ENCODE data around the gene ITGB8.

Gene ITGB8

DNA sequence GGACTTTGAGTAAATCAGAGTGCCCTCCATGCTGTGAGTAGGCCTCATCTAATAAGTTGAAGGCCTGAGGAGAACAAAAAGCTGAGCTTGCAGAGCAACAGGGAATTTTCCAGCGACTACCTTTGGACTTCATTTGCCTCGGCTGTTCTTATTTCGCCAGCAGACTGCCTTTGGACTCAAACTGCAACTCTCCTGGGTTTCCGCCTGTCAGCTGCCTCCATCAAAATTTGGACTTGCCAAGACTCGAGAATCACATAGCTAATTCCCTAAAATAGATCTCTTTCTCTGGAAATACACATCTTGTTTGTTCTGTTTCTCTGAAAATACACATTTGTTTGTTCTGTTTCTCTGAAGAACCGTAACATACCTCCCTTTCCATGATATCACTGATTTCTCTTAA lies 93.8 kb downstream of the ITGB8 start:
- DNase-seq (ENCODE audit: low read depth) = no peak

DNA sequence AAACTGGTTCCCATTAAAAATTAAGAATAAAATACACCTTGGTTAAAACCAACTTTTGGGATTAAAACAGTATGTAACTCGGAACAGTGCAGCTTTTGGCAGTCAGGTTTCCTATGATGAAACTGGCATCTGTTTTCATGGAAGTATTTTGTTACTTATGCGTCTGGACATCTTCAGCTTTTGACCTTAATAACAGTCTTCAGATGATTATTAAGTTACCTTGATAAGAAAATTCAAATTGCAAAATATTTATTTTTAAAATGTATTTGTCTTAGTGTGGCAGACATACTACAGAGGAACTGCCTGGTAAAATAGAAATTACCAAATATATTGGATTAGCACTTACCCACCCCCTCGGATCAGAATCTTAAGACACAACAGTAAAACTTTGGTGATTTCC lies 100.0 kb downstream of the ITGB8 start:
- no peak for DNase-seq (ENCODE audit: low read depth)

DNA sequence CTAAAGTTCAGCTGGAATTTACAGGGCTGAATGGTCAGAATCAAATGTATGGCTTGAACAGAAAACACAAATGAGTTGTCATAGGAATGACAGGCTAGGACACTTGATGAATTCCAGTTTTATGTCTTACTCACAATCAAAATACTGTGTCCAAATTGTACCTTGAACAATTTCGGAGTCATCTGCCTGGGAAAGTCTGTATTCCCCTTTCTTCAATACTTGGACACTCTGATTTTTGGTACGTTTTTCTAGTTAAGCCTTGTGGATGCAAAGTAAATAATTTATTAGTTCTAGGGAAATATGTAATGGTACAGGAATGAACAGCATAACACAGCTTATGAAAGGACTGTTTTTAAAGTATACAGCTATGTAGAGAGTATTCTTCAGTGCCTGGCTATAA lies 100.4 kb downstream of the ITGB8 start:
- no peak for DNase-seq (ENCODE audit: low read depth)

DNA sequence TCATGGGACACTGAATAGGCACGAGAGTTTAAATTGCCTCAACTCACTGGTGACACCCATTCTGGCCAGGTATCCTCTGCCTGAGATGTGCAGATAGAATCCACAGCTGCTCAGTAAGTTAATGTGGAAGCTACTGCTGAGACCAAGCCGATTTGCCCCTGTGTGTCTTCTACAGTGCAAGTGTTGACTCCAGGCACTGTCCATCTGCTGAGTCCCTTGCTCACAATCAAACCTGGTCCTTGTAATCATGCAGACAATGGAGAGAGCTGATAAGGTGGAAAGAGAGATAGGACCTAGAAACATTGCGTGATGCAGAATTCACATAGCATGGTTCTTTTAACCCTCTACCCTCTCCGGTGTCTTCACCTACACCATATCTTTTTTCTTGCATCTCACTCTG lies 101.4 kb downstream of the ITGB8 start:
- DNase-seq (ENCODE audit: low read depth) = no peak

DNA sequence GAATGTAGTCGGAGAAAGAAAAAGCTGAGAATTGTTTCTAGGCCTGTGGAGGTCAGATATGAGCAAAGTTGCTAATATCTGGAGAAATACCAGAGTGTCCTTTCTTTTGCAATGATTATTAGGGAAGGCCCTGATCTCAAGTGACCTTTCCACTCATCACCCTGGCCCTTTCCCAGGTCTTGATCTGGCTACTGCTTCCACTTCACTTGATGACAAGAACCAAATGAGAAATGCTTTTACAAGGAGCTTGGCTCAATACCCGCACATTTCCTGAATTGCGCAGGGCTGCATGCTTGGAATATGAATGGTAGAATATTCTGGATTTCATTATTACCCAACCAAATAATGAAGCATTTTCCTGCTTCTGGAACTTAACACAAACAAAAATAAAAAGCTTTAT lies 104.6 kb downstream of the ITGB8 start:
- DNase-seq (ENCODE audit: low read depth) = peak; percentile 3

DNA sequence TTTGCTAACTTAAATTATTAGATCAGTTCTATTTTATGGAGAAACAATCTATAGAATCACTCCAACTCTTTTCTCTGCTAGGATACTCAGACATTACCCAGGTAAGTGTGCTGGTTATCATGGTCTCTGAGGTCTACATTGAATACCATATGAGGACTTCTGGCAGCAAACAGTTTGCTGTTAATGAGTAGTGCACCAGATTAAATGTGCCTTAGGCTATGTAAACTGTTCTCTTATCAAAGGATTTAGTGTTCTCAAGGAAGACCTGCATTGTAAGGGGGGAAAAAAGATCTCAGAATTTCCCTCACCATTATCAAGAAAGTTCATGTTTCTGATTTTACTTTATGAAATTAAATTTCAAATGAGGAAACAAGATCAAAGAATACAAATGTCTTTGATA lies 107.5 kb downstream of the ITGB8 start:
- DNase-seq (ENCODE audit: low read depth) = no peak

DNA sequence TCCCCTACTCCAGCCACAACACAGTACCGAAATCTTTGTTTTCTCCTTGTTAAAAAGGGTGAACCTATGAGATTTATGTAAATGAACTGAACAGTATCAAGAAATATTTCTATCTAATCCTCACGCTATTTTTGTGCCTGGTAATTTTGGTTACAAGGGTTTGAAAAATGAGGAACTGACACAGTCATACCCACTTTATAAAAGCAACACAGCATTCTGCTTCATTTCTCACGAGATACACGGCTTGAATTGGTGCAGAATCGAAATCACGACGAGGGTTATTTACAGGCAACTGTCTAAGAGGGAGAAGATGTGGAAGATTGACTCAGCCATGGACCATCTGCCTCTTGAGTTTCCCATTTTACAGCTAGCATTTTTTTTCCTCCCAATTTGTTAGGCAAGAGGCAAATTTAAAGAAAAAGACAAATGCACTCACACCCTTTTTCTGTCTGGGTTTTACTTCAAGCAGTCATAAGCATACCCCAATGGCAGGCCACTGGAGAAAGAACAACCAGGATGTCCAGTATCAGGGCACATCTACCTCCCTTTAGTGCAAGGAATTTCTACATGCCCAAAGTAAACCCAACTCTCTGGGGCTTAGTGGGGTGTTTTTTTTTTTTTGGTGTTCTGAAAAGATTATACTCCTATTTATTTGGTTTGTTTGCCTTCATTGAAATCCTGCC lies 108.1 kb downstream of the ITGB8 start:
- DNase-seq (ENCODE audit: low read depth) = no peak

DNA sequence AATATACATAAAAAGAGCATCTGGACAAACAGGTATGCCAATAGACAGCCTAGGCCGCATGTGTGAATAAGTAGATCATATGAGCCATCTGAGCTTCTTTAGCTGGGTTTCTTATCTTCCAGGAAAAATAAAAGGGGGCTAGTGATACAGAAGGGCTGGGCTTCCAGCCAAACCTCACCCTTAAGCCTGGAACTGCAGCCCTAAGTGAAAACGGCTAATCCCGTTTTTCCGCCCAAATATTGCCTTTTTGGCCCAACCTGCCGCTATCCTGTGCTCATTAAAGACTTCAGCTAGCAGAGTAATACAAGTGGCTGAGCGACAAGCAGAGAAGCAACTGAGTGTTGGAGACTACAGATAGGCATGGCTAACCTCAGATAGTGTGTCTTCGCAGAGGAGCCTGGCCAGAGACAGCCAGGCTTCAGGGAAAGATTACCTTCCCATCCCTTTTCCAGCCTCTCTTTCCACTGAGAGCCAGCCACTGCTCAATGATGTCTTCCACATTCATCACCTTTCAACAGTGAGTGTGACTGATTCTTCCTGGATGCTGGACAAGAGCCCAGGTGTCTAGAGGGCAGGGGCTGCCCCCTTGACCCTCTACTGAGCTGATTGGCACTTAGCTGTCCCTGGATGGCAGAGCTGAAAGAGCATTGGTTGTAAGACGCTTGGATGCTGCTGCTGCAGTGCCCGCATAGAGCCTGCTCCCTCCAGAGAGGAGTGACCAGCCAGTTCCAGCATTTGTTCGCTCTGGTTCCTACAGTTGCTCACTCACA lies 108.9 kb downstream of the ITGB8 start:
- no peak for DNase-seq (ENCODE audit: low read depth)

DNA sequence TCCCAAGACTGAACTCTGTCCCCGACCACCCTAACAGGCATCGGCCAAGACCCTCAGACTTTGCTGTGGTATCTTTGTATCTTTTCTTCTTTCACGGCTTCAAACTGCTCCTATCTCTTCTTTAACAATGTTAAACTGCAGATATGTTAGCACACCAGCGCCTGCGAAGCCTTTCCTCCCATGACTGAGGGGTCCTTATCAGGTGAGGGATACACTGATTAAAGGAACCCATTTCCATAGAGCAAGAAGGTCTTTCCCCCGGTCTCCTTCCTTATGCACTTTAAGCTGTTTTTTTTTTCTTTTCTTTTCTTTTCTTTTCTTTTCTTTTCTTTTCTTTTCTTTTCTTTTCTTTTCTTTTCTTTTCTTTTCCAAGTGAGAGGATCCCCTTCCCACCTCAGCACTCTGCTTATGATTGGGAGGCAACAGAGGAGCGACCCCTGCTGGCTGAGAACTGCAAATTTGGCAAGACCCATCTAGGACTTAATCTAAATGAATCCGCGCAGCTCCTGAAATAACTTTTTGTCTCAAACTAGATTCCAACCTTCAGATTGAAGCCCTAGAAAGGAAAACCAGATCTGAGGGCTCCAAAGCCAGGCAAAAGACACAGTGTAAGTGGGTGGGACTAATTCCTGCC lies 109.9 kb downstream of the ITGB8 start:
- peak; percentile 44 for DNase-seq (ENCODE audit: low read depth)

DNA sequence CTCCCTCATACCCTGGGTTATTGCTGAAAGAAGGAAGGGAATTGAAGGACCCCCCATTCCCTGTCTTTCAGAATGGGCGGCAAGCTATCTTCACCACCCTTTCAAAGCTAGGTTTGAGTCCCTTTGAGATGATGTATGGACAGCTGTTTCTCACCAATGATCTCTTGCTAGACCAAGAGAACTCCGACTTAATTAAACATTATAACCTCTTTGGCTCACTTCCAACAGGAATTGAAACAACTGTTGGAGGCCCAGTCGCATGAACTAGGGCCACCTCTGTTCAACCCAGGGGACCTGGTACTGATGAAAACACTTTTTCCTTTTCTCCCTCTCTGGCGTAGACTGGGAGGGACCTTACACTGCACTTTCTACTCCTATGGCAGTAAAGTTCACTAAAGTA lies 110.6 kb downstream of the ITGB8 start:
- no peak for DNase-seq (ENCODE audit: low read depth)

DNA sequence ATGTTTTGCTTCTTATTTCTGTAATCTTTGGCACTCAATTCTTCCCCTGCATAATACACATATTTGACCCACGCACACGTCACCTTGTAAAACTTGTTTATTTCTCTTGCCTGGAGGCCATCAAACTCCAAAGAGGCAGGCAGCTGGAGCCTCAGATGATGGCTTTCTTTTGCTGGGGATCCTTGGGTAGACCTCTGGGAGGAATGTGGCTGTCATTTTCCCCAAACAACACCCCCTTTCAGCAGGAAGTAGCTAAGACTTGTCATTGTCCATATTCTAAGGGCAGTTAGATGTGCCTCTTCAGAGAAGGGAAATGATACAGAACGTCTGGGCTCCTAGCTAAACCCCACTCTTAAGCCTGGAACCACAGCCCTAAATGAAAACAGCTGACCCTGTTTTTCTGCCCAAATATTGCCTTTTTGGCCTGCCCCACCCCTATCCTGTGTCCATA lies 111.3 kb downstream of the ITGB8 start:
- peak; percentile 3 for DNase-seq (ENCODE audit: low read depth)

DNA sequence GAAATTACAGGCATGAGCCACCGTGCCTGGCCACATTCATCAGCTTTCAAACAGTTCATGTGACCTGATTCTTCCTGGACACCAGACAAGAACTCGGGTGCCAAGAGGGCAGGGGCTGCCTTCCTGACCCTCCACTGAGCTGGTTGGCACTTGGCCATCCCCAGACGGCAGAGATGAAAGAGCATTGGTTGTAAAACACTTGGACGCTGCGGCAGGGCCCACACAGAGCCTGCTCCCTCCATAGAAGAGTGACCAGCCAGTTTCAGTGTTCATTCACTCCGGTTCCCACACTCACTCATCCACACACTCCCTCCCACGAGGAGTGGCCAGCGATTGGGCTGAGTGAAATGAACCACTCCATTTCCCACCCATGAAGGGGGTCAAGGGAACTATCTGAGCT lies 112.3 kb downstream of the ITGB8 start:
- no peak for DNase-seq (ENCODE audit: low read depth)

DNA sequence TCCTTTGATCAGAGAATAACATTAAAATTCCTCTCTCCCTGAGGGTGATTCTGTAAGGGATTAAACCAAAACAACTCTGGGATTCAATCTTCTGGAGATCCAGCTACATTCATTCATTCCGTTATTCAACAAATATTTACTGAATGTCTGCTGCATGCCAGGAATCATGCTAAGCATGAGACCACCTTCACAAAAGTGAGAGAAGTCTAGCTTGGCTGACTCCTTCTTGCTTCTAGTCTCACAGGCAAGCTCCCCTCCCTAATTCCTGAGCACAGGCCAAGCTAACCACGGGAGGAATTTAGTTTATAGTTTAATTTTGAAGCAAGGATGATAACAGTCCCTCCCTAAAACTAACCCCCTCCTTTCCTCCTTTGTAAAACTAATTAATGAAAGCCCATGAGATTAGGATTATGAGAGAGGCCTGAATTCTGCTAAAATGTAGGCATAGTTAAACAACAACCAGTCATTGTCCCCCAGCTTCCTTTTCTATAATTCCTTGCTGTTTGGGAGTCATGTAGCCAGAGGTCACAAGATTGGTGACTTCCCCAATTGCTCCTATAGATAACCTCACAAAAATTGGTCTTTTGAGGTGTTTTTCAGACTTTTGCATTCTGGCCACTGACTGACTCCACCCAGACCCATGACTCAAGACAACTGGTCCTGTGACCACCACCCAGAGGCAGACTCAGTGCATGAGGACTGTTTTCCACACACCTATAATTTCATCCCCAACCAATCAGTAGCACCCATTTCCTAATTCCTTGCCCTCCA lies 113.5 kb downstream of the ITGB8 start:
- DNase-seq (ENCODE audit: low read depth) = no peak

DNA sequence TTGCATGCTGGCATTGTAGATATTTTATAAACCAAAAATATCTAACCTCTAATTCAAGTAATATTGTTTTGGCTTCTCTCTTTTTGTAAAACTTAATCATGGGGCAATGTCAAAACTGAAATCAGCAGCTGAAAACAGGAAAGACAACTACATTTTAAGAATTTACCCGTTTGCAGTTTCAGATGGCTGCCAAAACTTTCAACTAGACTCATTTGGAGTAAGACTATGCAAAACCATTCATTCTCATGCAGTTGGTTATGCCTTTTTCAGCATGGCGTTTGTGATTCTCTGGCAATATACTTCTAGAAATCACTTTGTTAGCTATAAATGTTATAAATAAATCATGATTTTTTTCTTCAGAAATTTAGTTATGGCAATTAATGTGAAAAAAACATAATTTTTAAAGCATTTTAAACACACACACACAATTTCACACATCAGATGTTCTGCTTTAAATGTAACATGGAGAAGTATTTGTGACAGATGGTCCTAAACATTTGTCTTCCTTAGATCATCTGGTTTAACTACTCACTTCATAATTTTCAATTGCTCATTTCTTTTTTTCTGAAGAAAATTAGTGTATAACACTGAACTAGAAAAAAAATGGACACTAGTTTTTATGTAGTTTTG lies 116.4 kb downstream of the ITGB8 start:
- no peak for DNase-seq (ENCODE audit: low read depth)

DNA sequence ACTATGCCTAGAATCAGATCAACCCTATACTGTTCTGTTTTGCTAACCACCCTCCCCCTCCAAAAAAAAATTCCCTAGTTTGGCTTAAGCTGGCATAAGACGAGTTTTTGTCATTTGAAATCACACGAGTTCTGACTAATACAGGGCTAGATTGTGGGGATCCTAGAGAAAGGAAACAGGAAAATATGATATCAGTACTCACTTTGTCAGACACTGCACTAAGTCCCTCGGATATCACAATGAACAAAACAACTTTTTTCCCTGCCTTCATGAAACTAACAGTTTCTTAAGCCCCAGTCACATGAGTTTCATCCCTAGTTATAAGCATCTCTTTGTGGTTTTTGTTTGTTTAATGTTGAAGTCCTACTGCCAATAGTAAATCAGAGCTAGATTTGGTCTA lies 118.5 kb downstream of the ITGB8 start:
- DNase-seq (ENCODE audit: low read depth) = no peak

DNA sequence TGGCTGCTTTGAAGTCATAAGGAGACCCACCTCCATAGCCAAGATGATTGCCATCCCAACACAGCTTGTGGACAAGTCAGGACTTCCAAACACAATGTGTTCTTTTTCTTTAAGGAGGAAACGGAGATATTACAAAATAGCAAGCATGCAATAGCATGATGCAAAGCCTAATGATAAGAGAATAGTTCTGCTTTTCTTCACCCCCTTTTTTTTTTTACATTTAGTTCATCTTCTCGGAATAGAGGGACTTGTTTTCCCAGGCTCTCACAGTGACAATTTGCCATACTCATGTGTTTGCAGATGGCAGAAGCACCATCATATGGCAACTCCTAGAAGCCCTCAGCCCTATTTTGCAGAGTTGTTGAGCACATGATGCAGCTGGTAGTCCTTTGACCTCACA lies 119.8 kb downstream of the ITGB8 start:
- no peak for DNase-seq (ENCODE audit: low read depth)

DNA sequence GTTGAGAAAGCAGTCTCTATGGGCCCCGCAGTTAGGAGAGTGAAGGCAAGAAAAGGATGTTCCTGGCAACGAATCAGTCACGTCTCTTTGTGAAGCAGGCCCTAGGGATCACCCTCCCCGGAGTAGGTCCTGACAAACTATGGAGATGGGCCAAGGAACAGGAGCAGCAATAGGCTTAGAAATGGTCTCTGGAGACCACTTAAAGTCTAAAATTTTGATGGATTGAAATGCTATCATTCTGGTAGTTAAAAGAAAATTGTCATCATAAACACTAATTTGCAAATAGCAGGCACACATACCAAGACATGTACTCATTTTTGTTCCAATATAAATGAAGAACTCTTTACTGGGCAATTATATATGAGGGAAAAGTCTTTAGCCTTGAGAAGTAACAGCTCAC lies 123.5 kb downstream of the ITGB8 start:
- DNase-seq (ENCODE audit: low read depth) = no peak

DNA sequence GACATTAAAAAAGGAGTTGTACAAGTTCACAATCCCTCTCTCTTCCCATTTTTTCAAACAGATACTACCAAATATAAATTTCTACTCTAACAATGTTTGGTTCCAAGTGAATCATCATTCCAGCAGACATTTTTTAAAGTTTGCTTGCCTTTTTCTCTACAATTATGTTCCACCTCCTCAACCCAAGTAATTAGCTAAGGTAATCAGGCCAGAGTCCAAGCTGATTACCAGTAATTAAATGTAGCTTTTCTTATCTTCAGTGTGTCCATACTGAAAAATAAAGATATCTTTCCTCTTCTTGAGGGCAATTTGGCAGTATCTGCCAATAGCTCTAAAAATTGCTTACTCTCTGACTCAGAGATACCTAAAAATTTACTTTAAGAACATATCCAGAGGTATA lies 126.0 kb downstream of the ITGB8 start:
- DNase-seq (ENCODE audit: low read depth) = no peak

DNA sequence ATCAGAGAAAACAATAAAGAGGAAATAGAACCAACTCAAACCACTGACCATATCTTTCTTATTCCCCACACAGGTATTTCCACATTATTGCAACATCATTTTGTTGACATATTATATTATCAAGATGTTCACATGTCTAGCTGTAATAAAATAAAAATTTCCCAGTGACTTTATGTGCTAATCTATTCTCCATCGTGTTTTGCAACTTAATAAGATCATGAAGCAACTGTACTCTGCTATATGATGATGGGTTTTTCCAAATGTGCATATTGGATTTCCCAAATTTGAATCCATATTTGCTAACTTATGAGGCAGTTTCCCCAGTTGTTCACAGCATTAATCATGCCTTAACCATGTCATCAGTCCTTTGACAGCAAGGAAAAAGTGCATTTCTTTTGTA lies 127.8 kb downstream of the ITGB8 start:
- no peak for DNase-seq (ENCODE audit: low read depth)

DNA sequence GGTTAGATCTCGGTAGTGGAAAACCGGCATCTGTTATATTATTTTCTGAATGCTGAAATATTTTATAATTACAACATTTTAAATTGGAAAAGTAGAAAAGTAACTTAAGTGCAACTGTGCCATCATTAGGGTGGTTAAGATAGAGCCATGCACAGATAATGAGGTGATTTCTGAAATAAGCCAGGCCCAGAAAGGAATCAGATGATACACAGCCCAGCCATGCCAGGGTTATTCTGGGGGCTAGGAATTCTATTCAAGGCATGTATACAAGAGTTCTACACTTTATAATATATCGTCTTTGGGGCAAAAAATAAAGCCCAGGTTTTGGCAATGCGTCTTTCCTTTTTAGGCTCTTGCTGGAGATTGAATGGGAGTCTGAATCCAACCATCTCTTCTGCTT lies 128.7 kb downstream of the ITGB8 start:
- DNase-seq (ENCODE audit: low read depth) = no peak

DNA sequence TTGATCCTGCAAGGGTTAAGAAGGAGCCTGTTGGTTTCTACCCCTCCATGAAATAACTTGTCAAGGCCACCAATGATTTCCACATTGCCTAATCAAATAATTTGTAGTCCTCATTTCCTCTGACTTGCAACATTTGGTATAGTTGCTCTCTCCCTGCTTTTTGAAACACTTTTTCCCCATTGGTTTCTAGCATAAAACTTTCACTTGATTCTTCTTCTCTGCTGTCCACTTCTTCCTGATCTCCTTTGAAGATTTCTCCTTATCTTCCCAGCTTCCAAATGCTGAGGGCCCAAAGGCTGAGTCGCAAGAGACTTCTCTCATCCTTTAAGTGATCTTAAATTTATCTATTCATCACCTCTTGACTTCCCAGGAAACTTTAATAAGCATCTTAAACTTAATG lies 134.2 kb downstream of the ITGB8 start:
- DNase-seq (ENCODE audit: low read depth) = no peak
